Stomach (tissue), 4 donors: Measurements from ENCODE around the gene C16orf95.

Source experiments
- POLR2AphosphoS5 ChIP-seq, 3 donors: sonication (generic); formaldehyde crosslinking; IDR thresholded peaks; one replicate each; pipeline ENCODE4 v1.6.1; 2016; ENCODE audit warnings: antibody characterized with exemption in 3 of 3
- TF ChIP-seq, protein P1 (sequence below), 7 experiments: fragments of 450-650 bp in 4 of 7; fragments of 200-600 bp in 3 of 7; sonication (generic) in 3 of 7; IDR thresholded peaks; one replicate each; pipeline ENCODE4 v1.5.1; 2016 to 2019; ENCODE audit warnings: antibody characterized with exemption in 7 of 7, control low read depth in 2 of 7, mild to moderate bottlenecking in 1 of 7

DNA sequence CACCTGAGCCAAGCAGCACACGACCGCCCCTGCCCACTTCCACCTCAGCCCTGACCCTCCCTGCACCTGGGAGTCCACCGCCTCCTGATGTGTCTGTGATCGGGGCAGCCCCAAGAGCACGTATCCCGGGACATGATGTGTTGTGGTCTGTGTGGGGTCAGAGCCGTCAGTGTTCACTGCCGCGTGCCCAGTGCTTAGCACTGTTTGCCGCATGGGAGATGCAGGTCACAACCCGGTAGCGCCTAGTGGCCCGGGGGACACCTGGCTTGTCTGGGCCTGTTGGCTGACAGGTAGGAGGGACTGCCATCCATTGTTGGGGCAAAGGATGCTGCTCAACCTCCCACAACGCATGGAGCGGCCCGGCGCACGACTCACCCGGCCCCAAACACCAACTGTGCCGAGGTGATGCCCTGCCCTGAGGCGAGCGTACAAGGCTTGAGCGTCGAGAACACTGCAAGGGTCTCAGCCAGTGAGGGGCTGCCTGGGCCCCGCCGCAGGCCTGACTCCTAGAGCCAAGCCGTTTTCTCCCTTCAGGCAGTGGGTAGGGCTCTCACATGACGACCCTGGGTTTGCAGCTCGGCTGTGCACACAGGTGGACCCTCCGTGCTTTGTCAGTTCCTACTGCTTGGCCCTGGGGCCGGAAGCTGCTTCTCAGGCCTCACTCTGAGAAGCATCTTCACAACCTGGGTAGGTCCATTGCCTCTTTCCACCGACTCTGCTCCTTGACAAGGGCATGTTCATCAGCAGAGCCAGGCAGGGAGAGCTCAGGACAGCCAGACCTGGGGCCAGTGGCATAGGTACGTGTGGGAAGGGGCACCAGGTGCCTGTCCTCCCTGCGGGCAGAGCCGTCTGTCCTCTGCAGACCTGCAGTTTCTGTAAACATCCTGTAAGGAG, 5.9 kb upstream of the C16orf95 start:
- TF ChIP-seq, protein P1, sequence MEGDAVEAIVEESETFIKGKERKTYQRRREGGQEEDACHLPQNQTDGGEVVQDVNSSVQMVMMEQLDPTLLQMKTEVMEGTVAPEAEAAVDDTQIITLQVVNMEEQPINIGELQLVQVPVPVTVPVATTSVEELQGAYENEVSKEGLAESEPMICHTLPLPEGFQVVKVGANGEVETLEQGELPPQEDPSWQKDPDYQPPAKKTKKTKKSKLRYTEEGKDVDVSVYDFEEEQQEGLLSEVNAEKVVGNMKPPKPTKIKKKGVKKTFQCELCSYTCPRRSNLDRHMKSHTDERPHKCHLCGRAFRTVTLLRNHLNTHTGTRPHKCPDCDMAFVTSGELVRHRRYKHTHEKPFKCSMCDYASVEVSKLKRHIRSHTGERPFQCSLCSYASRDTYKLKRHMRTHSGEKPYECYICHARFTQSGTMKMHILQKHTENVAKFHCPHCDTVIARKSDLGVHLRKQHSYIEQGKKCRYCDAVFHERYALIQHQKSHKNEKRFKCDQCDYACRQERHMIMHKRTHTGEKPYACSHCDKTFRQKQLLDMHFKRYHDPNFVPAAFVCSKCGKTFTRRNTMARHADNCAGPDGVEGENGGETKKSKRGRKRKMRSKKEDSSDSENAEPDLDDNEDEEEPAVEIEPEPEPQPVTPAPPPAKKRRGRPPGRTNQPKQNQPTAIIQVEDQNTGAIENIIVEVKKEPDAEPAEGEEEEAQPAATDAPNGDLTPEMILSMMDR (IDR thresholded peaks at IDR 0.05), result no peak
- TF ChIP-seq POLR2AphosphoS5 (IDR thresholded peaks at IDR 0.05), result no peak
